Kidney epithelial cell (primary cell): ENCODE results near the gene SIK3. TPM values are rescaled to one million over a fixed set of nuclear protein-coding genes. Genes with fewer than 3 reads are reported as not detected.

ENCODE experiments used
- DNase-seq: peaks from one replicate; pipeline ENCODE4 v3.0.0-alpha.2; 2010; ENCODE audit warnings: low read depth
- H3K27me3 ChIP-seq: 2 replicates; pipeline ENCODE4 v1.6.0; 2011; ENCODE audit warnings: low read length; ENCODE audit not compliant: control insufficient read depth, insufficient read depth
- H3K36me3 ChIP-seq: 2 replicates; pipeline ENCODE4 v1.5.1; 2011; ENCODE audit warnings: low read length; ENCODE audit not compliant: control insufficient read depth, insufficient read depth
- H3K4me3 ChIP-seq: 2 replicates; pipeline ENCODE4 v1.5.1; 2011; ENCODE audit warnings: low read depth, mild to moderate bottlenecking, control low read depth, low read length
- total RNA-seq: library from RNA; depleted of rRNA; stranded (reverse); fragments of >200 nt; gene quantifications from 2 replicates; pipeline ENCODE4 v1.2.3, GENCODE V29; 2015
- TF ChIP-seq, protein P1 (sequence below): IDR thresholded peaks from 2 replicates; pipeline ENCODE4 v1.5.1; 2011; ENCODE audit warnings: mild to moderate bottlenecking, moderate library complexity, low read length, control low read depth, inconsistent platforms; ENCODE audit not compliant: insufficient read depth, poor library complexity, severe bottlenecking

SIK3 gene
- total RNA-seq, 1 donor from 2014 or later = 12.9 TPM

DNA sequence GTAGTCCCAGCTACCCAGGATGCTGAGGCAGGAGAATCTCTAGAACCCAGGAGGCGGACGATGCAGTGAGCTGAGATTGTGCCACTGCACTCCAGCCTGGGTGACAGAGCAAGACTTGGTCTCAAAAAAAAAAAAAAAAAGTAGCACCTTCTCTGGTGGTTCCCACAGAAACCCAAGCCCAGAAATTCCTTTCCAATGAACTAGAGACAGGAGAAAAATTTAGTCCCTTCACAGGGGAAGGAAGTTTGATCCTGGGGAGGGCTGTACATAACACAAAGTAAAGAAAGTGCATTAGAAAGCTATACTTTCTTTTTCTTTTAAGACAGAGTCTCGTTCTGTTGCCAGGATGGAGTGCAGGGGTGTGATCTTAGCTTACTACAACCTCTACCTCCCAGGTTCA, 235.3 kb downstream of the SIK3 start:
- DNase-seq = no peak
- H3K4me3 ChIP-seq = no peak overlapping the region
- no peaks in the 10 kb centered on the region for H3K27me3 ChIP-seq
- H3K36me3 ChIP-seq = peaks cover 2% of the 10 kb centered on the region
- TF ChIP-seq, protein P1, sequence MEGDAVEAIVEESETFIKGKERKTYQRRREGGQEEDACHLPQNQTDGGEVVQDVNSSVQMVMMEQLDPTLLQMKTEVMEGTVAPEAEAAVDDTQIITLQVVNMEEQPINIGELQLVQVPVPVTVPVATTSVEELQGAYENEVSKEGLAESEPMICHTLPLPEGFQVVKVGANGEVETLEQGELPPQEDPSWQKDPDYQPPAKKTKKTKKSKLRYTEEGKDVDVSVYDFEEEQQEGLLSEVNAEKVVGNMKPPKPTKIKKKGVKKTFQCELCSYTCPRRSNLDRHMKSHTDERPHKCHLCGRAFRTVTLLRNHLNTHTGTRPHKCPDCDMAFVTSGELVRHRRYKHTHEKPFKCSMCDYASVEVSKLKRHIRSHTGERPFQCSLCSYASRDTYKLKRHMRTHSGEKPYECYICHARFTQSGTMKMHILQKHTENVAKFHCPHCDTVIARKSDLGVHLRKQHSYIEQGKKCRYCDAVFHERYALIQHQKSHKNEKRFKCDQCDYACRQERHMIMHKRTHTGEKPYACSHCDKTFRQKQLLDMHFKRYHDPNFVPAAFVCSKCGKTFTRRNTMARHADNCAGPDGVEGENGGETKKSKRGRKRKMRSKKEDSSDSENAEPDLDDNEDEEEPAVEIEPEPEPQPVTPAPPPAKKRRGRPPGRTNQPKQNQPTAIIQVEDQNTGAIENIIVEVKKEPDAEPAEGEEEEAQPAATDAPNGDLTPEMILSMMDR = no peak

DNA sequence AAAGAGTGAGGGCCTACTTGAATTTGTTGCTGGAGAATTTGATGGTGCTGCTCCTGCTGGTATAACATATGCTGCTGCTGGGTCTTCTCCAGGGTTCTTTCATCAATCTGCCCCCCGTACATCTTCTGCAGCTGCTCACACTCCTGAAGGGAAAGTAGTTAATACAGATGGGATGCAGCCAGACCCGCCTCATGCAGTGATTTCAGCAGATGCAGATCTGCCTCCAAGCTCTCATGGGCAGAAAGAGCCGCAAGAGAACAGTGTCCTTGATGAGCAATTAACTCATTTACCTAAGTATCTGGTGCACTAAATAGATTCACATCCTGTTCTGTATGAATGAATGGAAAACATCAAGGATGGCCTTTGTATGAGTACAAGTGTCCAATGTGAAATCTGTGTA, 236.0 kb downstream of the SIK3 start:
- peaks cover 2% of the 10 kb centered on the region for H3K36me3 ChIP-seq
- TF ChIP-seq, protein P1 = no peak
- no peak overlapping the region for H3K4me3 ChIP-seq
- no peaks in the 10 kb centered on the region for H3K27me3 ChIP-seq
- no peak for DNase-seq

DNA sequence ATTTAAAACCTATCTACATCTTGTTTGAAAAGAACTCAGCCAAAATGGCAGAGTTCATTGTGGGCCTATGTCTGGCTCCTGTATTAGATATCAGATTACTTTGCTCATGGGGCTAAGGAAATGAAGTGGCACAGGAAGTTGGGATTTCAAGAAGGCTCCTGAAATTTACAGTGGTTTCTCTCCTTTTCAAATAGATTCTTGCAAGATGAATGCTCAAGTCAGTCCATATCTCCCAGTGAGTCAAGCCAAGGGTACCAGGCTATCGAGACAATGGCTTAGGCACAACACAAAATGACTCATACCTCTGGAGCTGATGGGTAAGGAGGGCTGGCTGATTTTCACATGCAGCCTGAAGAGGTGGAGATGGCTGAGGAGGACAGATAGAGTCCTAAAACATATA, 236.7 kb downstream of the SIK3 start:
- TF ChIP-seq, protein P1 = no peak
- Histone ChIP-seq H3K4me3 (no peak overlapping the region), H3K36me3 (peaks cover 2% of the 10 kb centered on the region), H3K27me3 (no peaks in the 10 kb centered on the region)
- peak; percentile 59 for DNase-seq

DNA sequence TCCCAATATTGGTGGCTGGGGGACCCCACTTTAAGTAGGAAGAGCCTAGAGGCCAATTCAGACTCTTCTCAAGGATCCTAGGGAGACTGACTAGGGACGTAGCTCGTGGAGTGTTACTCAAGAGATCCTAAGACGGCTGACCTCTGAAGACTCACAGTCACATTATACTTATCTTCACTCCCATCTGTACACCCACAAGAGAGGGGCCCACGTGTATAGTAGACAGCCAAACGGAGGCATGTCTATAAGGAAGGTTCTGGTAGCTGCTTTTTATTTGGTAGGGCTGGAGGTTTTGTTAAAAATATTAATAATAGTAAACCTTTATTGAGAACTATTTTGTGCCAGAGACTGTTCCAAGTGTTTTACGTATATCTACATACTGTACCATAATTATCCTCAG, 237.9 kb downstream of the SIK3 start:
- Histone ChIP-seq H3K36me3 (peaks cover 2% of the 10 kb centered on the region), H3K4me3 (no peak overlapping the region), H3K27me3 (no peaks in the 10 kb centered on the region)
- TF ChIP-seq, protein P1 = no peak
- no peak for DNase-seq

DNA sequence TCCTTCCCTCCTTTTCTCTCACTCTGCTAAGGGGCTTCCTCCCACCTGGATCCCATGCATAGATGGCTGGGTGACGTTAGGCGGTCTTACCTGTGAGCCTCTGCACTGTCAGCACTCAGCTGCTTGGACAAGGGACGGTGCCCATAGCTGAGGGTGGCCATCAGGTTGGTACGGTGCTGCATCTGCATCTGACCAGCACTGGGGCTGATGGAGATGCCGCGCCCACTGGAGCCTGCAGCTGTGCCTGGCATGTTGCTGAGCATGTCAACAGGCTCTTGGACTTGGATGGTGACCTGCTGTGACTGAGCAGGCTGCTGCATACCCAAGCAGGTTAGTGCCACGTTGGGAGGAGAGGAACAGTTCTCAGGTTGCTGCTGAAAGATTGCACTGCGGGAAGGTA, 239.1 kb downstream of the SIK3 start:
- DNase-seq = no peak

DNA sequence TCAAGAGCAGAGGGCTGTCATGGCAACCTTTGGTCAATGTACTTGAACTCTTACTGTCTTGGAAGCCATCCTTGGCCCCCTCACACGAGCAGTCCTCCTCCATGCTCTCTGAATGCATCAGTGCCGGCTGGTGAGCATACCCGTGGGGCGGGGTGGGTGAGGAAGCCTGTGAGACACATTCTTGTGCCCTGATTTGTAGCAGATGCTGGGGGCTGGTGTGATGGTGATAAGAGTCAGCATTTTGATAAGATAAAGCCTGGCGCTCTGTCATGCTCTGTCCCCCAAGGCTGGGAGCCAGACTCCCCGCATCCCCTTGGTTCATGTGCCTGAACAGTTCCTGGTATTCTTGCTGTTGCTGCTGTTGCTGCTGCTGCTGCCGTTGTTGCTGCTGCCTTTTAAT, 240.3 kb downstream of the SIK3 start:
- no peak for DNase-seq
- peaks cover 2% of the 10 kb centered on the region for H3K36me3 ChIP-seq
- H3K4me3 ChIP-seq = no peak overlapping the region
- H3K27me3 ChIP-seq = no peaks in the 10 kb centered on the region
- TF ChIP-seq, protein P1 = no peak

More for the DNA sequence above, 239.1 kb downstream of the SIK3 start:
- peaks cover 2% of the 10 kb centered on the region for H3K36me3 ChIP-seq
- H3K27me3 ChIP-seq = no peaks in the 10 kb centered on the region
- no peak overlapping the region for H3K4me3 ChIP-seq
- TF ChIP-seq, protein P1 = no peak
